Caco-2 (cell line): Measurements from ENCODE around the gene TBC1D12. TPM values are rescaled to one million over a fixed set of nuclear protein-coding genes. Genes with fewer than 3 reads are reported as not detected.

ENCODE experiments used
- BruUV-seq: library from RNA; stranded (reverse); fragments of 400-500 nt; replicated peaks from 2 replicates; lab custom pipeline; 2021; lab: Mats Ljungman, UMichigan
- CTCF ChIA-PET: fragments of 300-600 bp; sonication (Branson Sonifier 250); formaldehyde crosslinking; loops from one replicate; lab custom pipeline; 2022; ENCODE audit warnings: antibody characterized with exemption; lab: Charles Lee
- POLR2A ChIA-PET: fragments of 300-600 bp; sonication (Branson Sonifier 250); formaldehyde crosslinking; loops from one replicate; lab custom pipeline; 2022; ENCODE audit warnings: antibody characterized with exemption; lab: Charles Lee
- DNase-seq, 2 experiments: peaks; one replicate each; pipeline versions ENCODE4 v3.0.0 to v3.0.0-alpha.2; 2020 to 2022
- H3K27me3 ChIP-seq: replicated peaks from 2 replicates; pipeline ENCODE4 v1.6.0; 2011; ENCODE audit warnings: low read length; ENCODE audit not compliant: control insufficient read depth, insufficient read depth
- H3K36me3 ChIP-seq: 2 replicates; pipeline ENCODE4 v1.5.1; 2011; ENCODE audit warnings: low read length; ENCODE audit not compliant: control insufficient read depth, insufficient read depth
- H3K4me1 ChIP-seq: fragments of 250-450 bp; sonication (Bioruptor Pico); 2 replicates; pipeline ENCODE4 v1.5.1; 2020; ENCODE audit warnings: mild to moderate bottlenecking
- H3K4me3 ChIP-seq: 2 replicates; pipeline ENCODE4 v1.5.1; 2011; ENCODE audit warnings: low read depth, mild to moderate bottlenecking, control low read depth, low read length
- H3K9me3 ChIP-seq: fragments of 250-450 bp; sonication (Bioruptor Pico); 2 replicates; pipeline ENCODE4 v1.5.1; 2020; ENCODE audit warnings: mild to moderate bottlenecking, moderate library complexity
- H3K27ac Mint-ChIP-seq: one replicate; pipeline ENCODE4 v1.8.0; 2022; ENCODE audit warnings: mixed read lengths; ENCODE audit not compliant: unreplicated experiment
- H3K27me3 Mint-ChIP-seq: one replicate; pipeline ENCODE4 v1.8.0; 2022; ENCODE audit warnings: mixed read lengths; ENCODE audit not compliant: insufficient read depth, unreplicated experiment
- H3K36me3 Mint-ChIP-seq: one replicate; pipeline ENCODE4 v1.8.0; 2022; ENCODE audit warnings: mild to moderate bottlenecking, mixed read lengths; ENCODE audit not compliant: insufficient read depth, unreplicated experiment
- H3K4me1 Mint-ChIP-seq: one replicate; pipeline ENCODE4 v1.8.0; 2022; ENCODE audit warnings: low read depth, mixed read lengths; ENCODE audit not compliant: unreplicated experiment
- H3K4me3 Mint-ChIP-seq: one replicate; pipeline ENCODE4 v1.8.0; 2022; ENCODE audit warnings: mild to moderate bottlenecking, moderate library complexity, mixed read lengths; ENCODE audit not compliant: unreplicated experiment
- H3K9me3 Mint-ChIP-seq: one replicate; pipeline ENCODE4 v1.8.0; 2022; ENCODE audit warnings: mixed read lengths; ENCODE audit not compliant: unreplicated experiment
- CTCF ChIP-seq, 2 experiments: fragments of 200-600 bp in 1 of 2; IDR thresholded peaks; 1 replicate in 1 of 2; 2 replicates in 1 of 2; pipeline versions ENCODE4 v1.5.1 to v1.8.0; 2011 to 2022; ENCODE audit warnings: antibody characterized with exemption in 1 of 2, control low read depth in 1 of 2, inconsistent platforms in 1 of 2, low read depth in 1 of 2, low read length in 1 of 2, mild to moderate bottlenecking in 1 of 2, moderate library complexity in 1 of 2; ENCODE audit not compliant: insufficient read depth in 1 of 2, severe bottlenecking in 1 of 2, unreplicated experiment in 1 of 2
- intact Hi-C: fragments of 100-400 bp; cut with micrococcal nuclease; formaldehyde crosslinking; loops from one replicate; pipeline ENCODE4 v1.10.0; 2022; ENCODE audit not compliant: unreplicated experiment
- total RNA-seq: library from RNA; stranded (reverse); gene quantifications from 2 replicates; pipeline ENCODE4 v1.2.3, GENCODE V29; 2022

Gene TBC1D12
- total RNA-seq, 1 experiment from 2014 or later = 32.1 TPM

GRCh38 chr10:94357193-94357592, 45.1 kb upstream of the TBC1D12 start:
- peaks cover 10% of the 10 kb centered on the region for H3K4me1 Mint-ChIP-seq
- BruUV-seq = no TSS peak
- ChIA-PET CTCF (no interaction called here), POLR2A (no interaction called here)
- intact Hi-C loops = no loop called here
- no peak for TF ChIP-seq CTCF (IDR thresholded peaks at IDR 0.05; ENCODE audit: insufficient read depth in 1 of 2, low read depth in 1 of 2, low read length in 1 of 2, severe bottlenecking in 1 of 2, unreplicated experiment in 1 of 2)
- H3K4me3 Mint-ChIP-seq = no peak overlapping the region
- peaks cover 1% of the 10 kb centered on the region; the same call in 1 of the 2 replicates for H3K36me3 ChIP-seq
- no peaks in the 10 kb centered on the region for H3K27me3 ChIP-seq
- H3K9me3 Mint-ChIP-seq = no peaks in the 10 kb centered on the region
- H3K4me1 ChIP-seq = peaks cover 17% of the 10 kb centered on the region
- no peak for DNase-seq
- H3K27ac Mint-ChIP-seq = no peak overlapping the region
- no peak overlapping the region for H3K4me3 ChIP-seq
- no peaks in the 10 kb centered on the region for H3K9me3 ChIP-seq
- peaks cover 47% of the 10 kb centered on the region for H3K36me3 Mint-ChIP-seq
- H3K27me3 Mint-ChIP-seq = no peaks in the 10 kb centered on the region

- Mint-ChIP-seq H3K4me1 (peaks cover 10% of the 10 kb centered on the region), H3K4me3 (peak overlapping the region; percentile 10), H3K27me3 (no peaks in the 10 kb centered on the region), H3K27ac (peak overlapping the region; percentile 7), H3K36me3 (peaks cover 41% of the 10 kb centered on the region), H3K9me3 (no peaks in the 10 kb centered on the region)
- peaks cover 17% of the 10 kb centered on the region for H3K4me1 ChIP-seq
- POLR2A ChIA-PET = interaction anchor here (1.0 kb wide), 1 partner anchor 44 kb away, joined by 5 read pairs; the partner anchor contains the start of gene TBC1D12
- intact Hi-C loops = no loop called here
- peak in 1 of 2 experiments; percentile 10 for DNase-seq
- H3K36me3 ChIP-seq = peaks cover 1% of the 10 kb centered on the region; the same call in 1 of the 2 replicates
- no TSS peak for BruUV-seq
- H3K27me3 ChIP-seq = no peaks in the 10 kb centered on the region
- H3K4me3 ChIP-seq = no peak overlapping the region
- TF ChIP-seq CTCF (IDR thresholded peaks at IDR 0.05; ENCODE audit: insufficient read depth in 1 of 2, low read depth in 1 of 2, low read length in 1 of 2, severe bottlenecking in 1 of 2, unreplicated experiment in 1 of 2) = no peak
- CTCF ChIA-PET = interaction anchor here (1.0 kb wide), 1 partner anchor 86 kb away, joined by 11 read pairs; no protein-coding TSS in a partner anchor
- no peaks in the 10 kb centered on the region for H3K9me3 ChIP-seq
Observed at GRCh38 chr10:94358480-94358879, 43.9 kb upstream of the TBC1D12 start.

- no peak for TF ChIP-seq CTCF (IDR thresholded peaks at IDR 0.05; ENCODE audit: insufficient read depth in 1 of 2, low read depth in 1 of 2, low read length in 1 of 2, severe bottlenecking in 1 of 2, unreplicated experiment in 1 of 2)
- Histone ChIP-seq H3K36me3 (no peaks in the 10 kb centered on the region; the same call in 1 of the 2 replicates), H3K27me3 (no peaks in the 10 kb centered on the region), H3K9me3 (no peaks in the 10 kb centered on the region), H3K4me1 (peaks cover 17% of the 10 kb centered on the region), H3K4me3 (peak overlapping the region; percentile 67)
- Mint-ChIP-seq H3K9me3 (no peaks in the 10 kb centered on the region), H3K36me3 (peaks cover 40% of the 10 kb centered on the region), H3K27ac (no peak overlapping the region), H3K4me1 (peaks cover 17% of the 10 kb centered on the region), H3K4me3 (peak overlapping the region; percentile 89), H3K27me3 (no peaks in the 10 kb centered on the region)
- CTCF ChIA-PET = interaction anchor here (3.1 kb wide), 1 partner anchor 83 kb away, joined by 27 read pairs; no protein-coding TSS in a partner anchor
- intact Hi-C loops = no loop called here
- BruUV-seq = no TSS peak
- POLR2A ChIA-PET = interaction anchor here (0.6 to 2.9 kb wide), 2 partner anchors 21 to 41 kb away, joined by 5 to 12 read pairs; partner anchors contain the start of gene TBC1D12
- DNase-seq = no peak
Observed at GRCh38 chr10:94361171-94361794, 41.1 kb upstream of the TBC1D12 start.
